ENCODE results near the gene NDUFAF8.

DNA sequence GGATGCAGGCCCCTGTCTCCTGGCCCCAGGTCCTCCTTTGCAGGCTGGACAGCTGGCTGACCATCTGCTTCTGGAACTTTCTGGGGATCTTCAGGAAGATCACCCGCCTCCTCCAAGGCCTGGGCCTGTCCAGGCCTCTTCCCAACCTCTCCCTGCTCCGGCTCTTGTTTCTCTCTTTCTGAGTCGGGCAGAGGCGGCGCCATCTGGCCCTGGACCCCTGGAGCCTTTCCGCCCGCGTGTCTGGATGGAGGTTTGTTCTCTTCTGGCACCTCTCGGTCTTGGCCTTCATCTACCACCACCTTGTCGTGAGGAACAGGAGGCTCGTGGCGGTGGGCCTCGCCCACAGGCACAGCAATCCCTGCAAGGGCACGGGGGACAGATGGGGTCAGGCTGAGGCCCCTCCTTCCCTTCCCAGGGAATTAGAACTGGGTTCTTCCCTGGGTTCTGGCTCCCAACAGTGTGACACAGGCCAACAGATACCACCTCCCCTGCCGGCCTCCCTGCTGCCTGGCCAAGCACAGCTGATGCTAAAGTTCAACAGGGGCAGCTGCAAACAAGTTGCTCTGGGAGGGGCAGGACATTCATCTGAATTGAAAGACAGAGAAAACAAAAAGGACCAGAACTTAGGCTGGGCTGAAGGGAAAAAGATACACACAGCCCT, 13.3 kb downstream of the NDUFAF8 start:
- TF ChIP-seq CTCF (IDR thresholded peaks at IDR 0.05), result no peak
- TF ChIP-seq POLR2AphosphoS5 (IDR thresholded peaks at IDR 0.05), result no peak
